OCI-LY1 (cell line): ENCODE data around the gene PASK.
A peak's percentile ranks its signal among the peaks of the same experiment; 100 is the strongest.

Experiments
- H2AFZ ChIP-seq: fragments of 200-600 bp; sonication (generic), shearing (Covaris generic); 2 replicates; pipeline ENCODE4 v1.6.0; 2014; ENCODE audit warnings: antibody characterized with exemption, mild to moderate bottlenecking, low read length
- H3F3A ChIP-seq: fragments of 200-600 bp; sonication (generic), shearing (Covaris generic); 2 replicates; pipeline ENCODE4 v1.6.0; 2014; ENCODE audit warnings: mild to moderate bottlenecking, antibody characterized with exemption, low read length, moderate library complexity; ENCODE audit not compliant: insufficient read depth
- H3K27ac ChIP-seq: fragments of 200-600 bp; sonication (generic); 2 replicates; pipeline ENCODE4 v1.5.1; 2014; ENCODE audit warnings: low read length, mixed run types, mild to moderate bottlenecking, low read depth; ENCODE audit not compliant: poor library complexity, severe bottlenecking
- H3K27me3 ChIP-seq: fragments of 200-600 bp; sonication (generic); 2 replicates; pipeline ENCODE4 v1.6.0; 2014; ENCODE audit warnings: antibody characterized with exemption, mild to moderate bottlenecking, low read length, moderate library complexity; ENCODE audit not compliant: insufficient read depth
- H3K36me3 ChIP-seq: fragments of 200-600 bp; sonication (generic); 2 replicates; pipeline ENCODE4 v1.6.1; 2014; ENCODE audit warnings: mild to moderate bottlenecking, antibody characterized with exemption, low read length, moderate library complexity, mixed read lengths; ENCODE audit not compliant: insufficient read depth
- H3K4me1 ChIP-seq: fragments of 200-600 bp; sonication (generic); 2 replicates; pipeline ENCODE4 v1.5.1; 2014; ENCODE audit warnings: mild to moderate bottlenecking, low read length, moderate library complexity; ENCODE audit not compliant: insufficient read depth, severe bottlenecking
- H3K4me2 ChIP-seq: fragments of 200-600 bp; sonication (generic), shearing (Covaris generic); 2 replicates; pipeline ENCODE4 v1.6.1; 2014; ENCODE audit warnings: low read length
- H3K4me3 ChIP-seq: fragments of 200-600 bp; sonication (generic); 2 replicates; pipeline ENCODE4 v1.5.1; 2014; ENCODE audit warnings: low read length, low read depth, mild to moderate bottlenecking, mixed read lengths; ENCODE audit not compliant: poor library complexity, severe bottlenecking
- H3K79me2 ChIP-seq: fragments of 200-600 bp; shearing (Covaris generic); 2 replicates; pipeline ENCODE4 v1.6.1; 2016; ENCODE audit warnings: mixed run types, low read length, mixed read lengths; ENCODE audit not compliant: insufficient read depth
- H3K9ac ChIP-seq: fragments of 200-600 bp; sonication (generic), shearing (Covaris generic); 2 replicates; pipeline ENCODE4 v1.6.1; 2014; ENCODE audit warnings: mild to moderate bottlenecking, low read length, mixed read lengths
- H3K9me2 ChIP-seq: fragments of 200-600 bp; sonication (generic), shearing (Covaris generic); 2 replicates; pipeline ENCODE4 v1.6.1; 2014; ENCODE audit warnings: low read depth, mild to moderate bottlenecking, low read length, mixed read lengths
- H3K9me3 ChIP-seq: fragments of 200-600 bp; shearing (Covaris generic); 2 replicates; pipeline ENCODE4 v1.6.1; 2014; ENCODE audit warnings: low read length, mixed read lengths
- H4K20me1 ChIP-seq: fragments of 200-600 bp; sonication (generic), shearing (Covaris generic); 2 replicates; pipeline ENCODE4 v1.6.0; 2016; ENCODE audit warnings: mild to moderate bottlenecking, low read length; ENCODE audit not compliant: insufficient read depth
- EZH2 ChIP-seq: fragments of 200-600 bp; sonication (generic), shearing (Covaris generic); IDR thresholded peaks from 2 replicates; pipeline ENCODE4 v1.8.0; 2017; ENCODE audit warnings: borderline replicate concordance, mixed run types, mild to moderate bottlenecking, antibody characterized with exemption, low read length, moderate library complexity, mixed read lengths
- TF ChIP-seq, protein P1 (sequence below): fragments of 200-600 bp; sonication (generic), shearing (Covaris generic); IDR thresholded peaks from 2 replicates; pipeline ENCODE4 v1.5.1; 2017; ENCODE audit warnings: mild to moderate bottlenecking, antibody characterized with exemption, low read length, moderate library complexity, mixed read lengths

The PASK gene

GRCh38 chr2:241109210-241110088 is 39.8 kb downstream of the PASK start:
- H3K9ac ChIP-seq, result peak overlapping the region; percentile 42; the same call in 1 of the 2 replicates
- peaks cover 4% of the 10 kb centered on the region; the same call in 1 of the 2 replicates for H3F3A ChIP-seq
- TF ChIP-seq, protein P1, sequence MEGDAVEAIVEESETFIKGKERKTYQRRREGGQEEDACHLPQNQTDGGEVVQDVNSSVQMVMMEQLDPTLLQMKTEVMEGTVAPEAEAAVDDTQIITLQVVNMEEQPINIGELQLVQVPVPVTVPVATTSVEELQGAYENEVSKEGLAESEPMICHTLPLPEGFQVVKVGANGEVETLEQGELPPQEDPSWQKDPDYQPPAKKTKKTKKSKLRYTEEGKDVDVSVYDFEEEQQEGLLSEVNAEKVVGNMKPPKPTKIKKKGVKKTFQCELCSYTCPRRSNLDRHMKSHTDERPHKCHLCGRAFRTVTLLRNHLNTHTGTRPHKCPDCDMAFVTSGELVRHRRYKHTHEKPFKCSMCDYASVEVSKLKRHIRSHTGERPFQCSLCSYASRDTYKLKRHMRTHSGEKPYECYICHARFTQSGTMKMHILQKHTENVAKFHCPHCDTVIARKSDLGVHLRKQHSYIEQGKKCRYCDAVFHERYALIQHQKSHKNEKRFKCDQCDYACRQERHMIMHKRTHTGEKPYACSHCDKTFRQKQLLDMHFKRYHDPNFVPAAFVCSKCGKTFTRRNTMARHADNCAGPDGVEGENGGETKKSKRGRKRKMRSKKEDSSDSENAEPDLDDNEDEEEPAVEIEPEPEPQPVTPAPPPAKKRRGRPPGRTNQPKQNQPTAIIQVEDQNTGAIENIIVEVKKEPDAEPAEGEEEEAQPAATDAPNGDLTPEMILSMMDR, result no peak
- no peak for TF ChIP-seq EZH2
- H3K9me3 ChIP-seq, result no peaks in the 10 kb centered on the region
- peaks cover 31% of the 10 kb centered on the region for H3K36me3 ChIP-seq
- H3K9me2 ChIP-seq, result no peaks in the 10 kb centered on the region
- H2AFZ ChIP-seq, result no peak overlapping the region
- no peaks in the 10 kb centered on the region for H3K79me2 ChIP-seq
- no peaks in the 10 kb centered on the region for H4K20me1 ChIP-seq
- H3K27ac ChIP-seq, result peak overlapping the region; percentile 88
- peaks cover 55% of the 10 kb centered on the region for H3K4me1 ChIP-seq
- peak overlapping the region; percentile 17 for H3K4me3 ChIP-seq
- H3K4me2 ChIP-seq, result peak overlapping the region; percentile 38
- no peaks in the 10 kb centered on the region for H3K27me3 ChIP-seq

- Histone ChIP-seq H3K9me3 (no peaks in the 10 kb centered on the region), H2AFZ (no peak overlapping the region), H3K9me2 (no peaks in the 10 kb centered on the region), H3K4me3 (peak overlapping the region; percentile 17), H3K4me2 (peak overlapping the region; percentile 38), H3K27ac (peak overlapping the region; percentile 88), H3K9ac (peak overlapping the region; percentile 20; the same call in 1 of the 2 replicates), H3K27me3 (no peaks in the 10 kb centered on the region), H4K20me1 (no peaks in the 10 kb centered on the region), H3K4me1 (peaks cover 64% of the 10 kb centered on the region), H3K79me2 (no peaks in the 10 kb centered on the region), H3K36me3 (peaks cover 22% of the 10 kb centered on the region), H3F3A (no peaks in the 10 kb centered on the region)
- TF ChIP-seq, protein P1, result no peak
- TF ChIP-seq EZH2, result no peak
Observed at GRCh38 chr2:241108271-241109209, 40.7 kb downstream of the PASK start.

- H3K4me3 ChIP-seq, result no peak overlapping the region
- H3K4me1 ChIP-seq, result peaks cover 64% of the 10 kb centered on the region
- H2AFZ ChIP-seq, result no peak overlapping the region
- no peaks in the 10 kb centered on the region for H3K9me2 ChIP-seq
- H3K9me3 ChIP-seq, result no peaks in the 10 kb centered on the region
- peaks cover 7% of the 10 kb centered on the region for H3K79me2 ChIP-seq
- no peaks in the 10 kb centered on the region for H3F3A ChIP-seq
- no peaks in the 10 kb centered on the region for H3K27me3 ChIP-seq
- no peak overlapping the region for H3K27ac ChIP-seq
- no peak for TF ChIP-seq EZH2
- TF ChIP-seq, protein P1, result no peak
- no peak overlapping the region for H3K9ac ChIP-seq
- H4K20me1 ChIP-seq, result no peaks in the 10 kb centered on the region
- peaks cover 19% of the 10 kb centered on the region; the same call in 1 of the 2 replicates for H3K36me3 ChIP-seq
- H3K4me2 ChIP-seq, result no peak overlapping the region
Observed at GRCh38 chr2:241107031-241107783, 42.1 kb downstream of the PASK start.
